Measurements from ENCODE around the gene IQCM. TPM values are rescaled to one million over a fixed set of nuclear protein-coding genes. Genes with fewer than 3 reads are reported as not detected.

The IQCM gene
- total RNA-seq, 1 donor from 2014 or later: not detected

DNA sequence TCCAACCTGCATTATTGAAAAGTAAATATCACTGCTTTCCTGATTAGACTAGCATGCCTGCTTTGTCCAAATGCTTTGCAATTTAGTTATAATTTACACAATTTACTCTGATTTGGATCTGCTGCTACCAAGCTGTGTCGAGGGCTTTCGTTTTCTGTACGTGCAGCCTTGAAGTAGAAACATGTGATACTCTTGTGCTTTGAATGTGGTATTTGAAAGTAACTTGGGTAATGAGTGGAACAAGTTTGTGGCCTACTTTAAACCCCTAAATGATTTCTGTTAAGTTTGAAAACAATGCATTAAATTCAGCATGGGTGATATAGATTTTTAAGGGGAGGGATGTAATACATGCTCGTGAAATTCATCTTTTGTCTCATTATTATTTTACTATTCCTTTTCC lies 240.7 kb downstream of the IQCM start:
- H3K4me1 Mint-ChIP-seq (ENCODE audit: unreplicated experiment): no peaks in the 10 kb centered on the region
- TF ChIP-seq, protein P1, sequence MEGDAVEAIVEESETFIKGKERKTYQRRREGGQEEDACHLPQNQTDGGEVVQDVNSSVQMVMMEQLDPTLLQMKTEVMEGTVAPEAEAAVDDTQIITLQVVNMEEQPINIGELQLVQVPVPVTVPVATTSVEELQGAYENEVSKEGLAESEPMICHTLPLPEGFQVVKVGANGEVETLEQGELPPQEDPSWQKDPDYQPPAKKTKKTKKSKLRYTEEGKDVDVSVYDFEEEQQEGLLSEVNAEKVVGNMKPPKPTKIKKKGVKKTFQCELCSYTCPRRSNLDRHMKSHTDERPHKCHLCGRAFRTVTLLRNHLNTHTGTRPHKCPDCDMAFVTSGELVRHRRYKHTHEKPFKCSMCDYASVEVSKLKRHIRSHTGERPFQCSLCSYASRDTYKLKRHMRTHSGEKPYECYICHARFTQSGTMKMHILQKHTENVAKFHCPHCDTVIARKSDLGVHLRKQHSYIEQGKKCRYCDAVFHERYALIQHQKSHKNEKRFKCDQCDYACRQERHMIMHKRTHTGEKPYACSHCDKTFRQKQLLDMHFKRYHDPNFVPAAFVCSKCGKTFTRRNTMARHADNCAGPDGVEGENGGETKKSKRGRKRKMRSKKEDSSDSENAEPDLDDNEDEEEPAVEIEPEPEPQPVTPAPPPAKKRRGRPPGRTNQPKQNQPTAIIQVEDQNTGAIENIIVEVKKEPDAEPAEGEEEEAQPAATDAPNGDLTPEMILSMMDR (conservative IDR thresholded peaks at IDR 0.05): no peak
- no peak for DNase-seq (ENCODE audit: extremely low spot score, unreplicated experiment)
- no peaks in the 10 kb centered on the region for H3K27me3 Mint-ChIP-seq
- no peak overlapping the region for H3K4me3 Mint-ChIP-seq
- H3K36me3 Mint-ChIP-seq: no peaks in the 10 kb centered on the region
- no peaks in the 10 kb centered on the region for H3K9me3 Mint-ChIP-seq
- no peak overlapping the region for H3K27ac Mint-ChIP-seq

DNA sequence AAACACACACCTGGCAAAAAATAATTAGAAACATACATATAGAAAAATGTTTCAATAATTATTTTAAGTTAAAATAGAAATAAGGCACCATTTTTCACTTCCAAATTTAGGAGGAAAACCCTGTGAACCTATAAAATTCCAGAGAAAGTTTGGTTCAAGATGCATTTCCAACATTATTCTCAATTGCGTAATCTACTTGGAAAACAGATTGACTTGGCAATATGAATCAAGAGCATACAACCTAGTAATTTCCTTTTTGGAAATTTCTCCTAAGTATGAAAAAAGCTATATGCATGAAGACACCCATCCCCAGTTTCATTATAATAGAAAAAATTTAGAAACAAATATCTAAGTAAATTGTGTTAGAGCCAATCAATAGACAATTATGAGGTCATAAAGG lies 242.9 kb downstream of the IQCM start:
- no peaks in the 10 kb centered on the region for H3K36me3 Mint-ChIP-seq
- H3K27ac Mint-ChIP-seq: no peak overlapping the region
- TF ChIP-seq, protein P1 (conservative IDR thresholded peaks at IDR 0.05): no peak
- no peaks in the 10 kb centered on the region for H3K27me3 Mint-ChIP-seq
- H3K4me3 Mint-ChIP-seq: no peak overlapping the region
- no peak for DNase-seq (ENCODE audit: extremely low spot score, unreplicated experiment)
- no peaks in the 10 kb centered on the region for H3K9me3 Mint-ChIP-seq
- no peaks in the 10 kb centered on the region for H3K4me1 Mint-ChIP-seq (ENCODE audit: unreplicated experiment)

DNA sequence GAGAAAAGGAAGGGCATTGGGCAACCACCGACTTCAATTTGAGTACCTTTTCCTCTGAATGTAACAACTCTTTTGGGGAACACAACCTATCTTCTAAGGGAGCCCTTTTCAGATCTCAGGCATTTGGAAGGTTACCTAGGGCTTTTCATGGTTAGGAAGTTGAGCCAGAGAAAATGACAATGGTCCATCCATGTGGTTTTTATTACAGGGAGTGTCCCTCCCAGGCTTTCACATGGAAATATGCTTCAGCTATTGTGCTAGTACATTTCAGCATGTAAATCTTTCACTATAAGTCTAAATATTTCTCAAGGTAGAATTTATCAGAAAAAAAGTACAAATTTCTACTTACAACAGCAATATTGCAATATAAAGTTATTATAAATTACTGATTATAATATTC lies 259.8 kb downstream of the IQCM start:
- TF ChIP-seq, protein P1 (conservative IDR thresholded peaks at IDR 0.05): no peak
- Mint-ChIP-seq H3K27ac (no peak overlapping the region), H3K4me3 (no peak overlapping the region), H3K9me3 (no peaks in the 10 kb centered on the region), H3K36me3 (no peaks in the 10 kb centered on the region), H3K27me3 (no peaks in the 10 kb centered on the region), H3K4me1 (ENCODE audit: unreplicated experiment) (no peaks in the 10 kb centered on the region)
- DNase-seq (ENCODE audit: extremely low spot score, unreplicated experiment): no peak

DNA sequence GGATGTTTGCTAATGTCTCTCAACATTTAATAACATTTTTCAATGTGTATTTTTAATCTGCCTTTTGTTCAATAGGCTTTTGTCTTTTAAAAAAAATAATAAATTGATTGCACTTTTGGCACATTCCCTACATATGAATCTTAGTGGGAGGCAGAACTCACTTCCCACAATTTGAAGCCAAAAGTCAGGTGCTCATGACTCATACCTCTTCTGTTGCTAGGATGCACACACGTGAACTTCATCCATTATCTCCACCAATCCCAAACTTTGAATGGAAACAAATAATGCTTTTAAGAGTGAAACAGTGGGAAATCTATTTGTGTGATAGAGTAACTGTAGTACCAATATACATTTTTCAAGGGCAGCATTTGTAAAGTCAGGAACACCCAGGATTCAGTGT lies 260.5 kb downstream of the IQCM start:
- Mint-ChIP-seq H3K27ac (no peak overlapping the region), H3K4me1 (ENCODE audit: unreplicated experiment) (no peaks in the 10 kb centered on the region), H3K4me3 (no peak overlapping the region), H3K36me3 (no peaks in the 10 kb centered on the region), H3K27me3 (no peaks in the 10 kb centered on the region), H3K9me3 (no peaks in the 10 kb centered on the region)
- no peak for DNase-seq (ENCODE audit: extremely low spot score, unreplicated experiment)
- TF ChIP-seq, protein P1 (conservative IDR thresholded peaks at IDR 0.05): no peak

DNA sequence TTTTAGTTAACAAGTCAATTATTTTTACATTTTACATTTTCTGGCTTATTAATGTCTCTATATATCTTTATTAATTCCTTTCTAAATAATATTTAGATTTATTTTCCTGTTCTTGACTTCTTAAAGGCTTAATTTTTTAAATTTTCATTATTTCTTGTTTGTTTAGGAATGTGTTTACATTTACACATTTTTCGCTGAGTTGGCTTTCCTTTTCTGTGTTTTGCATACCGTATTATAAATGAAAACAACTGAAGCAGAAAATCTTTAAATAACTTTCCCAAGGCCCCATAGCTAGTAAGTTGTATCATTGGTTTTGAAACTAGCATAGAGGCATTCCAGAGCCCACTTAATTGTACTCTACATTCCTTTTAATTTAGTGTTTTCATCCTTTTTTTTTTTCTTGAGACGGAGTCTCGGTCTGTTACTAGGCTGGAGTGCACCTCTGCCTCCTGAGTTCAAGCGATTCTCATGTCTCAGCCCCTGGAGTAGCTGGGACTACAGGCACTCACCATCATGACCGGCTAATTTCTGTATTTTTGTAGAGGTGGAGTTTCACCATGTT lies 261.6 kb downstream of the IQCM start:
- Mint-ChIP-seq H3K9me3 (no peaks in the 10 kb centered on the region), H3K36me3 (no peaks in the 10 kb centered on the region), H3K4me1 (ENCODE audit: unreplicated experiment) (no peaks in the 10 kb centered on the region), H3K27me3 (no peaks in the 10 kb centered on the region), H3K4me3 (no peak overlapping the region), H3K27ac (no peak overlapping the region)
- TF ChIP-seq, protein P1 (conservative IDR thresholded peaks at IDR 0.05): no peak
- DNase-seq (ENCODE audit: extremely low spot score, unreplicated experiment): no peak

DNA sequence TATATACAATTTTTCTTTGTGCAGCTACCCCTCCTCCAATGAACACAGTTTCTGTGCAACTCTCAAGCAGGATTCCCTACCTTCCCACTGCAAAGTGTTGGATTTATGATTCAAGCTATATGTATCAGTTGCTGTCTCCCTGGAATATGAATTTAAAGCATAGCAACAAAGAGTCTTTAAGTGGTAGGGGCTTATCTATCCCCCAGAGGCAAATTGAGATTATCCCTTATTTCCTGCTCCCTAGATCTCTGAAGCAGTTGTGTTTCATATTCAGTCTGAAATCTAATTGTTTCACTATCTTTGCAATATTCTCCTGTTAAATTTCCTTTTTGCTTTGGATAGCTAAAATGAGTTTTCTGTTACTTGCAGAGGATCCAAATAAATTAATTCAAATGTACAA lies 263.0 kb downstream of the IQCM start:
- no peaks in the 10 kb centered on the region for H3K36me3 Mint-ChIP-seq
- no peak overlapping the region for H3K27ac Mint-ChIP-seq
- TF ChIP-seq, protein P1 (conservative IDR thresholded peaks at IDR 0.05): no peak
- DNase-seq (ENCODE audit: extremely low spot score, unreplicated experiment): no peak
- no peak overlapping the region for H3K4me3 Mint-ChIP-seq
- H3K27me3 Mint-ChIP-seq: no peaks in the 10 kb centered on the region
- H3K4me1 Mint-ChIP-seq (ENCODE audit: unreplicated experiment): no peaks in the 10 kb centered on the region
- H3K9me3 Mint-ChIP-seq: no peaks in the 10 kb centered on the region

All from type B pancreatic cell (in vitro differentiated cells).